VCaP (cell line): ENCODE data around the gene BBIP1.

Source experiments
- H3K27ac ChIP-seq: fragments of 450-650 bp; 2 replicates; pipeline ENCODE4 v1.5.1; 2017
- TF ChIP-seq, protein P1 (sequence below): fragments of 450-650 bp; conservative IDR thresholded peaks from 2 replicates; pipeline ENCODE4 v1.5.1; 2017; ENCODE audit warnings: mild to moderate bottlenecking, moderate library complexity

Gene BBIP1

DNA sequence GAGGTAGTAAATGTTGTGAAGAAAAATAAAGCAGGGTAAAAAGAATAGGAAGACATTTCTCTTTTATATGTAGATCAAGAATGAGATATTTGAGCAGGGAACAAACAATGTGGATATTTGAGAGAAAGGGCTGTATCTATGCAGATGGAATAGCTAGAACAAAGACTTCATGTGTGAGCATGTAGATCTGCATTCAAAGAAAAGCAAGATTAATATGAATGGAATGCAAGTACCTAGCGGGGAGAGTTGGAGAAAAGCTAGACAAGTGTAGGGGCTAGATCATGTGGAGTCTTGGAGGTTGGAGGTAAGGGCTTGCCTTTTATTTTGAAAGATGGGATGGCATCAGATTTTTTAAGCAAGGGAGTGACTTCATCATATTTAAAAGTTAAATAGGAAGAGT is 27.5 kb upstream of the BBIP1 start:
- TF ChIP-seq, protein P1, sequence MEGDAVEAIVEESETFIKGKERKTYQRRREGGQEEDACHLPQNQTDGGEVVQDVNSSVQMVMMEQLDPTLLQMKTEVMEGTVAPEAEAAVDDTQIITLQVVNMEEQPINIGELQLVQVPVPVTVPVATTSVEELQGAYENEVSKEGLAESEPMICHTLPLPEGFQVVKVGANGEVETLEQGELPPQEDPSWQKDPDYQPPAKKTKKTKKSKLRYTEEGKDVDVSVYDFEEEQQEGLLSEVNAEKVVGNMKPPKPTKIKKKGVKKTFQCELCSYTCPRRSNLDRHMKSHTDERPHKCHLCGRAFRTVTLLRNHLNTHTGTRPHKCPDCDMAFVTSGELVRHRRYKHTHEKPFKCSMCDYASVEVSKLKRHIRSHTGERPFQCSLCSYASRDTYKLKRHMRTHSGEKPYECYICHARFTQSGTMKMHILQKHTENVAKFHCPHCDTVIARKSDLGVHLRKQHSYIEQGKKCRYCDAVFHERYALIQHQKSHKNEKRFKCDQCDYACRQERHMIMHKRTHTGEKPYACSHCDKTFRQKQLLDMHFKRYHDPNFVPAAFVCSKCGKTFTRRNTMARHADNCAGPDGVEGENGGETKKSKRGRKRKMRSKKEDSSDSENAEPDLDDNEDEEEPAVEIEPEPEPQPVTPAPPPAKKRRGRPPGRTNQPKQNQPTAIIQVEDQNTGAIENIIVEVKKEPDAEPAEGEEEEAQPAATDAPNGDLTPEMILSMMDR: no peak
- no peak overlapping the region for H3K27ac ChIP-seq

DNA sequence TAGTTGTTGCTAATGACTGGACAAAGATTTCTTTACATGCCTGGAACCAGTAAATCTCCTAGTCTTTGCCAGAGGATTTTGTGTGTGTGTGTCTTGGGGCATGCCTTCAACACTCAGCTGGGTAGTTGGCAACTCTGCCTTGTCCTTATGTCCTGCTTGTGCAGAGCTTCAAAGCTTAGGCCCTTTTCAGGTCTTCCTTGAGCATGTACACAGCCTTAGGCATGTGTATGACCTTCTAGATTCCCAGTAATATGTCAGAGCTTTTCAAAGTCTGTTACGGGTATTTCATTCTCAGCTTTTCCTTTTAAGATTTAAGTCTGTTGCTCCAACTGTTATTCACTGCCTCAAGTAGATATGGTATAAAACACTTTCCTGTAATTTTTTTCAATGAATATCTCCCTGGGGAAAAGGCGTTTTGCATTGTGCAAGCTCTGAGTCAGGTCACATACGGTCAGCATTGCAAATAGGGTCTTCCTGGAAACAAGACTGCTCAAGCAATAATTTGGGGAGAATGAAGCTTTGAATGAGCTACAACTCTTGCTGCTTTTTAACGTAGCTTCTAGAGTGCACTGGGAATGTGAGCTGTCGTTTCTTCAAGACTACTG is 25.9 kb upstream of the BBIP1 start:
- TF ChIP-seq, protein P1: no peak
- no peak overlapping the region for H3K27ac ChIP-seq

DNA sequence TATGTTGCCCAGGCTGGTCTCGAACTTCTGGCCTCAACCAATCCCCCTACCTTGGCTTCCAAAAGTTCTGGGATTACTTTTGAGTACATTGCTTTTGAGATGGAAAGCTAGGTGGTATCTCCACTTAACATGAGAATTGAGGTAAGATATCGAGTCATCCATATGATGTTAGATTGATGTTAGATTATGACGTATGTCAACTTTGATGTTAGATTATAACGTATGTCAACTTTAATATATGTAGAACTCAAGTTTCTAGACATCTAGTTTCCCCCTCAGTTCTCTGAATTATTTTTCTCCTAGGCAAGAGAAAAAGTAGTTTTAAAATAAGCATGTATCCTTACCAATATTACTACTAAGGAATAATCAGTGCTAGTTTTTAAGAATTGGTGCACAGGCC is 20.4 kb upstream of the BBIP1 start:
- TF ChIP-seq, protein P1: no peak
- H3K27ac ChIP-seq: no peak overlapping the region

DNA sequence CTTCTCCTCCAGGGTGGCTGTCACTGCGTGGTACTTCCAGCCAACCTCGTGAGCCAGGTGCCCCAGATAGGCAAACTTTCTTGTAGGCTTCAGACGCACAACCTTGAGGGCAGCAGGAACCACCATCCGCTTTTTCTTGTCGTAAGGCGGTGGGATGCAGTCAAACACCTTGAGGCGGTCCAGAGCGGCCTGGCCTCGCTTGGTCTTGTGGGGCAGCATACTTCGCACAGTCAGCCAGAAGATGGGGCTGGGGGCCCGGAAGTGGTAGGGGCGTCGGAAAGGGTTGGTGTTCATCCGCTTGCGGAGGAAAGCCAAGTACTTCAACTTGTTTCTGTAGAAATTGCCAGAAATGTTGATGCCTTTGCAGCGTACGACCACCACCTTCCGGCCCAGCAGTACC is 17.8 kb upstream of the BBIP1 start:
- TF ChIP-seq, protein P1: no peak
- no peak overlapping the region for H3K27ac ChIP-seq

DNA sequence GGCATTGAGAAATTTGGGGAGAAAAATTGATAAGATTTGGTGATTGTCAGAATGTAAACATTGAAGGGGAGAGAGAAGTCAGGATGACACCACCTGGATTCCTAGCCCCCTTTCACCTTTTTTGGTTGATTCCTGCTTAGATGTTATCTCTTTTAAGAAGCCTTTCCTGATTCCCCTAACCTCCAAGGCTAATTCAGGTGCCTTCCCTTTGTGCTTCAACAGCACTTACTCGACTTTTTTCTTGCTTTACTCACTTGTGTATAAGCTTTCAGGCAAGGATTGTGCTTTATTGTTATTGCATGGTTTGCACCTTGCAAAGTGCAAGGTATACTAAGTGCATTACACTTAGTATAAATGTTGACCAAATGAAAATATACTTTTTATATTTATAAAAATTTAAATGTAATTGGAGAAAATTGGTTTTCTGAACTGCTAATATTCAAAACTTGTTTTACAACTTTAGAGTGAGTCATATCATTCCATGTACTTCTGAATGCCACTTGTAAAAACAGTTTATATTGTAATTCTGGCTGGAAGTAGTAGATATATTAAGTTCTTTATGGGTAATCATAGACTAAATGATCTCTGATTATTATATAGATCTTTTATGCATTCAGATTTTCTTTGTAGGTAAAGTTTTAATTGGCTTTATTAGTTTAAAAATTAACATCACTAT is 13.7 kb upstream of the BBIP1 start:
- H3K27ac ChIP-seq: no peak overlapping the region
- TF ChIP-seq, protein P1: no peak

DNA sequence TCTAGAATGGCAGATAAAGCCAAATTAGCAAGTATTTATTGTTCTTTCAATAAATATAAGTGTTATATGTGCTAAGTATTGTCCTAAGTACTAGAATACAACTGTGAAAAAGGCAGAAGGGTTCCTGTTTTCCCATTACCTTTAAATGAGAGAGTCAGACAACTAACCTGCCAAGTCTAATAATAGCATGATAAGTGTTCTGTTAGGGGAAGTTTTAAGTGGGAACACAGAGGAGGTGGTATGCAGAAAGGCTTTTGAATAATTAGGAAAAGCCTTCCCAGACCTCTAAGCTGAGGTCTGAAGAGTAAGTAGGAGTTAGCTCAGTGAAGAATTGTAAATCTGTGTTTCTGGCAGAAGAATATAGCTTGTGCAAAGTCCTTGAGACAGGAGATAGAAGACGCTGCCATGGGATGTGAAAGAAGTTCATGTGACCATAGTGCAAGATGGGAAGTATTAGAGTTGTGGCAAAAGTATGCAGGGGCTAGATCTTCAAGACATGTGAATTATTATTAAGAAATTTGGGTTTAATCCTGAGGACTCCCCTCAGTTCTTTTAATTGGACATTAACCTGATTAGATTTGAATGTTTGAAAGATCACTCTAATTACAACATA is 12.9 kb upstream of the BBIP1 start:
- TF ChIP-seq, protein P1: no peak
- H3K27ac ChIP-seq: no peak overlapping the region

DNA sequence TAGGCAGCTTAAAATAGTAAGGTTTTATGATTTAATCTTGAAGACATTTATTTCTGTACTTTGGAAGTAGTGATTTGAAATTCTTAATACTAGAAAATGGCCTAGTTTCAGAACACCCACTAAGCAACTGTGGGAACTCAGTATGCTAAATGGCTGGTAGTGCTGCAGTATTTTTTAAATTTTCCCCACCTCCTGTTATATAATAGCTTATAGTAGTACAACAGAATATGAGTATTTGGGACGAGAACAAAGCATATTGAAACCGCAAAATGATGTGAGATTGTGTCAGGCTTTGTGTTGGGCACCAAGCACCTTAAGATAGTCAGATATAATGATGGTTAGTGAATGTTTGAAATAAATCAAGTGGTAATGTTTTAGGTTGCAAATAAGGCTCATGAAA is 8.5 kb upstream of the BBIP1 start:
- TF ChIP-seq, protein P1: no peak
- H3K27ac ChIP-seq: no peak overlapping the region
